Limb (tissue), 2 donors: ENCODE data around the gene JAZF1.

Experiments
- DNase-seq, 2 donors: peaks; one replicate each; pipeline ENCODE4 v3.0.0-alpha.2; 2016; ENCODE audit errors: extremely low spot score in 2 of 2

JAZF1 gene

DNA sequence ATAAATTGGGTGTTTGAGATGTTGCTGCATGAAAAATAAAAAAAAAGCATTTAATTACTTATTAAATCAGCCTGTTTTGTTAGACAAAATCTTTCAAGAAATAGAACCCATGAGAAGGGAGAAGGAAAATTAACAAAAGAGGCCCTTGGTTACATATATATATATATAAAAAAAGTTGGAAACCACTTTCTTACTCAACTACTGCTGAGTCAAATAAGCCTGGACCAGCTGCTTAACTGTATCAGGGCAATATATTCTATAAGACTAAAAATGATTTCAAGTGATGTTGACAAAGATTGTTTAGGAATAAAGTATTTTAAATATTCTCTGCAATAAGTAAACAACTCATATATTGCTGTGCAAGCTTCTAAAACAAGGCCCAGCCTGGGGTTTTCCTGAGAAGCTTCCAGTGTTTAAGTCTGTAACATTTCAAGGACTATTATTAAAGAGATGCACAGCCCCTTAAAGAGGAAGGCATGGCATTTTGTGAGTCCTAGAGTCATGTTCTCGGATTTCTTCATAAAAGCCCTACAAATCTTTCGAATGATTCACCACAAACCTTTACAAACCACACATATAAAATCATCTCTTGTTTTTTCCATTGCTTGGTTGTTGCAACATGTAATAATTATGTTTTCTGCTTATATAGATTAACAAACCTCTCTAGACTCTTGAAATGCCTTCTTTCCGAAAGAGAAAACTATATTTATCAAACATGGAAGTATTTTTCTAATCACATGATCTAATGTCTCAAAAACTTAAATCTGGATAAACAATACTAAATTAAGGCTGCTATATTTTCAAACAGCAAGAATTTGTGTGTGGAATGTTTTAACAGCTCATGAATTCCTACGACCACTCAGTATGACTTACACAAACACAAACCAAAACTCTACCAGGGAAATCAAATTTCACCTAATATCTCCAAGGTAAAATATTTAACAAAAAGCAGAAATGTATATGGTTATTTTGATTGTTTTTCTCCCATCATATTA is 14.3 kb downstream of the JAZF1 start:
- no peak for DNase-seq

DNA sequence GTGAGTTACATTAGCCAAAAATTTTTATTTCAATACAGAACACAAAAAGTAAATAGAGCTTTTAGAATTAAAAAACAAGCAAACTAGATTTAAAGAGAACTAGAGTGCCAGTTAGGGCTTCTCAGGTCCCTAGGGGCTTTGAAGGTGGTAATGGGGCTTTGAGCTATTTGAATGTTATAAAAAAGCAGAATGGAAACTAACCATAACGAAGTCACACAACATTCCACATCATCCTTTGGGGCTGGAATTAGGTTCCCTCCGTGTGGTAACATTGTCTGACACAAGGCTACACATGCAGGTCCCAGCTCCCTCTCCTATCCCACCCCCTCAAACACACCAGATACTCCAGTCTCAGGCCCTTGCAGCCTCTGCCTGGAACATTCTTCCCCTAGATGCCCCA is 15.3 kb downstream of the JAZF1 start:
- DNase-seq, result no peak

- DNase-seq, result no peak
Measured at GRCh38 chr7:28163949-28164348, 16.6 kb downstream of the JAZF1 start.

GRCh38 chr7:28161331-28161730 is 19.3 kb downstream of the JAZF1 start:
- no peak for DNase-seq

- DNase-seq, result no peak
Measured at GRCh38 chr7:28160551-28160991, 20.0 kb downstream of the JAZF1 start.

- DNase-seq, result no peak
Measured at GRCh38 chr7:28157831-28158416, 22.7 kb downstream of the JAZF1 start.

- no peak for DNase-seq
Measured at GRCh38 chr7:28157076-28157745, 23.4 kb downstream of the JAZF1 start.

DNA sequence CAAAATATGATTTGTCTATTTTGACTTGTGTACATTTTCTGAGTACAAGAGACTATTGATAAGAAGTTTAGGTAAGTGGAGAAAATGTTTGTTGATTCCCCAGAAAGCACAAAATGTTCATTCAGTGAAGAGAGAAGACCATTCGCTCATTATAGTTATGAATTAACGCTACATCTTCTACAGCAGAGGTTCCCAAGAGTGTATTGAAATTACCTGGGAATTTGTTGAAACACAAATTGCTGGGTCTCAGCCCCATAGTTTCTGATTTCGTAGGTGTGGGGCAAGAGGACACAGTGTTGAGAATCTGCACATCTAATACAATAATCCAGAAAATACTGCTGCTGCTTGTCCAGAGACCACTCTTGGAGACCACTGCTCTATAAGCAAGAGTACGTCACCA is 24.2 kb downstream of the JAZF1 start:
- DNase-seq, result no peak

DNA sequence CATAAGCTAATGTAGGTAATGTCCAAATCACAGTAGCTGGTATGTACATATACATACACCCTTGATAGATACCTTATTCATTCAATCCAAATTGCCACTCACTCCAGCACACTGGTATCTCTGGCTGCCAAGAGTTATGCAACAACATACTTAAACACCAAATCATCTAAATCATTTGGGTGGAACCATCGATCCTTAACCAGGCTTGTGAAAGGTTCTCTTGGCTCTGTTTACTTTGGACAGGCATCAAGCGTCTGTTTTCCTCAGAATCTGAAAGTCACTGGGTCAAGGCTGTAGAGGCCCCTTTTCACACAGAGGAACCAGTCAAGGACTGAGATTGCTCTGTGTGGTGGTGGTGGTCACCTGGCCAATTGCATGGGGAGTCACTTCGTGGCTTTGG is 24.6 kb downstream of the JAZF1 start:
- DNase-seq, result no peak

GRCh38 chr7:28155019-28155660 is 25.5 kb downstream of the JAZF1 start:
- no peak for DNase-seq

DNA sequence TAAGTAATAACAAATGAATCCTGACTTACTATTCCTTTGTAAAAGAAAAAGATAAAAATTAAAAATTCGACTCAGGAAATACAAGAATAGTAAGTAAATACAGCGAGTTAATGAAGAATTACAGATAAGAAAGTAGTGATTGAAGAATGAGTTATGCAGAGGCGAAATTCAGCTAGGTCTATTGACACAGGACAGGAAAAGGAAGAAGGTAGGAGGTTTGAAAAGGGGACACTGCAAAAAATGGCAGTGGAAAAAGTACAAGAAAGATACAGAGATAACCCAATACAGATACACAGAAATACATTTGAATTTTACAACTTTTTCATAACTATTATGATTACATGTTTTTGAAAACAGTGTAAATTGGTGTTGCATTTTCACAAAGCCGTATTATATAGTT is 28.0 kb downstream of the JAZF1 start:
- DNase-seq, result no peak

- DNase-seq, result no peak
Measured at GRCh38 chr7:28151965-28152364, 28.6 kb downstream of the JAZF1 start.

GRCh38 chr7:28149291-28150101 is 31.1 kb downstream of the JAZF1 start:
- DNase-seq, result no peak

DNA sequence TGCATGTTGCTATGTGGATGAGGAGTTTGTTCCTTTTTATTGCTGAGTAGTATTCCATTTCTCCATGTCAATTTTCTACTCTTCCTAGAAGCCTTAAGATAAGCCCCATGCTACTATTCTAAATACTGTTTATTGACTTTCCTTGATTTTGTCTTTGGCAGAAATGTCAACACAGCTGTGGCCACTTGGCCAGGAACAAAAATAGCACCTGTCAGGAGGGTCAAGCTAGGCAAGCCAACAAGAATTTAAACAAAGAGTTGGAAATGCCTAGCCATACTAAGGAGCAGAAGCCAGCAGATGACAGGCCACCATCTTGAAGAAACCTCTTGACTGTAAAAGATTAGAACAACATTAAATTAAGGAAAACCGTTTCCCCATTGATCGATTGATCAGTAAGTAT is 34.7 kb downstream of the JAZF1 start:
- DNase-seq, result no peak

- no peak for DNase-seq
Measured at GRCh38 chr7:28145090-28145626, 35.4 kb downstream of the JAZF1 start.

DNA sequence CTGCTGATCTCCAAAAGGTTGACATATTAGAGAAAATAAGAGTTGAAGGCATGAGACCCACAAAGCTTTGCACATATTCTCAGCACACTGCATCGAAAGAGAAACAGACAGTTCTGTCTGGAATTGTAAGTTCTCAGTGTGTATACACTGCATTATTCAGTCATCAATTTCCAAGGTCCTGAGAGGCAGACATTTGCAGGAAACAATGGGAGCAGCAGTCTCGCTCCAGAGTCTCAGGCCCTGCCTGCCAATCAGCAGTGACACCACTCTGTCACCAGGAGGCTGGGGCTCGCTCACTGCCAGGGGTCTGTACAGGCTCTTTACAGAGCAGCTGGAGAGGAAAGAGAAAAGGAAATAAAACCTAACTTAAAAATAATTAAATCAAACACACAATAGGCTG is 36.3 kb downstream of the JAZF1 start:
- DNase-seq, result no peak

DNA sequence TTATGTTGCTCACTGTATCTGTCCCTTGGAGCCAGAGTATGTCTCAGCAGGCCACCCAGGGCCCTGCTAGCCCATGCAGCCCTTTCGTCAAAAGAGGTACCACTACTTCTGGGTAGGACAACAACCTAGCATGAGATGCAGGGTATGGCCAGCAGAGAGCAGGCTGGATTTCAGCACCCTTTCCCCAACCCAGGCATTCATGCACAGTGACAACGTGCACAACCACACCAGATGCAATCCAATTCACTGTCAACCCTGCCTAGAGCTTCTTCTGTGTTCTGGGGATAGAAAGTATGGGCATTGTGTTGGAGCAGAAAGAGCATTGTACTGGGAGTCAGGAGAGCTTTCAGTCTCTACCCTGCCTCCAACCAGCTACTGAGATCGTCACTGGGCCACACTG is 37.9 kb downstream of the JAZF1 start:
- no peak for DNase-seq

DNA sequence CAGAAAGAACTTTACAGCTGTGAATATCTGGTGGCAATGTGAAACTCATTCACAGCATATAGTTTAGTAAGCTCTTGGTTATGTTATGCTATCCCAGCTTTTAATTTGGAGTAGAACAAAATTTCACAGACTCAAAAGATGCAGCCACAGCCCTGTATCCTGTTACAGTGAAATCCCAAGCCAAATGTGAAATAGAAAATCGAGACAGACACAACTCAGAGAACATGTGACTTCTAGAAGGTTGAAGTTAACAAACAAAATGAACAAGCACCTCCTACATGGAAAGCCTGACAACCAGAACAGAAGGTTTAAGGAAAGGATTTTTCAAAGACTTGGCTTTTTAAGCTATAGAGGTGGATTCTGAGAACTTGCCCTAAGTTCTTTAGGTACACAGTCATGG is 39.6 kb downstream of the JAZF1 start:
- peak in 1 of 2 donors; percentile 32 for DNase-seq

DNA sequence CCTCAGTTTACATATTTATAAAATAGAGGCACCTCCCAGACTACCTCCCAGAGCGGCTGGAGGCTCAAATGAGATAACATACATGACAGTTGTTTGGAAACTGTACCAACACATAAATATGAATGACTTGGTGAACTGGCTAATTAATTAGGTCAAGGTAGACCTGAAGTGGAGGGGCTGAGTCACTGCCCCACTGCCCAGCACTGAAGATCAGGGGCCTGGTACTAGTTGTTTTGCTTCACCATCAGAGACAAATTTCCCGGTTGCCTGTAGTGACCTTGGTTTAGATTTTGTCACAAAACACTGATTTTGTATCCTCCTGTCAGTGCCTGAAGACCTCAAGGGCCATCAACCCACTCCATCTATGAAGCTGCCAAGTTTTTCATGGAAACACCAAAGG is 41.8 kb downstream of the JAZF1 start:
- DNase-seq, result no peak

GRCh38 chr7:28137463-28137862 is 43.1 kb downstream of the JAZF1 start:
- no peak for DNase-seq

DNA sequence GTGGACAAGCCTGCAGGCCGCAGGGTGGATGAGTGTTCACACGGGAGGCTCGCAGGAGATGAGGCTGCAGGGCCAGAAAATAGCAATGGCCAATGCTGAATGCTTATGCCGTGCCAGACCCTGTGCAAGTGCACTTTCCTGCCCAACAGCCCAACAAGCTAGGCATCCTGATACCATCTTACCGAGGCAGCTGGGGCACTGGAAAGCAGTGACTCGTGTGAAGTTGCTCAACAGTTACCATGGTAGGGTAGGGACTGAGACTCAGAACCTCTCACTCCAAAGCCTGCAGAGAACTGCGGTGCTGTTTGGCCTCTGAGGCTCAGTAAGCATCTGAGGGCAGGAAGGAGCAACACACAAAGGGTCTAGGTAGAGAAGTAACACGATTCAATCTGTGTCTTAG is 43.7 kb downstream of the JAZF1 start:
- no peak for DNase-seq
